NT2/D1 (cell line): ENCODE results near the gene ANAPC4.

Source experiments
- SUZ12 ChIP-seq: IDR thresholded peaks from 2 replicates; pipeline ENCODE4 v1.6.1; 2011; ENCODE audit not compliant: insufficient read length, insufficient read depth; ENCODE audit errors: extremely low read depth
- YY1 ChIP-seq: IDR thresholded peaks from 2 replicates; pipeline ENCODE4 v1.6.1; 2011; ENCODE audit not compliant: insufficient read length, insufficient read depth

DNA sequence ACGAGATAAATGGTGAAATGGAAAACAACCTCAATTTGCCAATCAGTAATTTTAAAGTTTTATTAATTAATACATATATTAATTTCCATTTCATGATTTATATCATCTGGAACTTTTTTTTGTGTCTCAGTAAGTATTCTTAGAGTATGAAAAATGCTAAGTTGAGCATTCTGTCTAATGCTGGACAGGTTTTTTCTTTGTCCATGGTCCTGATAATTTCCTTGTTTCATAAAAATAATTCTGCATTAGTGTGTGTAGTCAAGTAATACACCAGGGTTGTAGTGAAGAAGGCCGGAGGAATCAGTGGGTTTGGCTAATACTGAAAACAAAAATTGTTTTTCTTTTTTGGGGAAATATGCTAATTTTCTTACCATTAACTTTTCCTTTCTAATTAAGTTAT is 9.9 kb downstream of the ANAPC4 start:
- TF ChIP-seq SUZ12 (no peak), YY1 (no peak)
